HEK293 (cell line): ENCODE results near the gene ERH.

Experiments
- CTCF ChIA-PET: fragments of 350-600 bp; formaldehyde crosslinking; extraction: SDS; loops from one replicate; lab custom pipeline; 2021; ENCODE audit warnings: antibody characterized with exemption; lab: Yijun Ruan, JAX
- POLR2A ChIA-PET: fragments of 300-600 bp; formaldehyde crosslinking; extraction: SDS; loops from one replicate; lab custom pipeline; 2020; ENCODE audit warnings: antibody characterized with exemption, inconsistent platforms; lab: Yijun Ruan, JAX
- H3K27ac ChIP-seq: fragments of 200-500 bp; sonication (Bioruptor generic); 2 replicates; pipeline ENCODE4 v1.5.1; 2014; ENCODE audit warnings: low read depth, low read length, control low read depth, inconsistent platforms; ENCODE audit errors: extremely low read depth
- H3K36me3 ChIP-seq, 2 experiments: fragments of 200-500 bp in 1 of 2; sonication (Bioruptor generic) in 1 of 2; 1 replicate in 1 of 2; 2 replicates in 1 of 2; pipeline ENCODE4 v1.5.1; 2014 to 2017; ENCODE audit warnings: inconsistent platforms in 2 of 2, low read length in 2 of 2; ENCODE audit not compliant: control insufficient read depth in 2 of 2, insufficient read depth in 1 of 2
- H3K4me1 ChIP-seq: fragments of 200-500 bp; sonication (Bioruptor generic); 2 replicates; pipeline ENCODE4 v1.5.1; 2014; ENCODE audit warnings: mild to moderate bottlenecking, low read length, inconsistent platforms; ENCODE audit not compliant: control insufficient read depth, insufficient read depth
- H3K4me3 ChIP-seq: 2 replicates; pipeline ENCODE4 v1.5.1; 2011; ENCODE audit warnings: low read depth, mild to moderate bottlenecking, control low read depth, low read length, moderate library complexity
- H3K9me3 ChIP-seq: fragments of 200-500 bp; sonication (Bioruptor generic); 2 replicates; pipeline ENCODE4 v1.5.1; 2014; ENCODE audit warnings: low read depth, low read length, inconsistent platforms; ENCODE audit not compliant: control insufficient read depth, insufficient read depth
- KLF8 ChIP-seq: fragments of 450-650 bp; formaldehyde crosslinking; IDR thresholded peaks from 2 replicates; pipeline ENCODE4 v1.5.1; 2016; ENCODE audit warnings: missing biosample characterization, missing genetic modification characterization
- PRDM1 ChIP-seq: fragments of 450-650 bp; formaldehyde crosslinking; IDR thresholded peaks from 2 replicates; pipeline ENCODE4; 2016; ENCODE audit warnings: missing biosample characterization, missing genetic modification characterization
- SP2 ChIP-seq: fragments of 450-650 bp; formaldehyde crosslinking; IDR thresholded peaks from 2 replicates; pipeline ENCODE4 v1.5.1; 2016; ENCODE audit warnings: missing biosample characterization, missing genetic modification characterization
- SP7 ChIP-seq: fragments of 450-650 bp; formaldehyde crosslinking; IDR thresholded peaks from 2 replicates; pipeline ENCODE4 v1.5.1; 2016; ENCODE audit warnings: missing biosample characterization, missing genetic modification characterization
- TCF7L2 ChIP-seq: IDR thresholded peaks from 2 replicates; pipeline ENCODE4 v1.6.1; 2011; ENCODE audit warnings: low read depth, mild to moderate bottlenecking, inconsistent platforms, low read length, moderate library complexity, borderline replicate concordance
- ZBTB20 ChIP-seq: fragments of 450-650 bp; formaldehyde crosslinking; IDR thresholded peaks from 2 replicates; pipeline ENCODE4 v1.5.1; 2016; ENCODE audit warnings: missing biosample characterization, missing genetic modification characterization
- ZIC2 ChIP-seq: fragments of 450-650 bp; formaldehyde crosslinking; IDR thresholded peaks from 2 replicates; pipeline ENCODE4 v1.5.1; 2016; ENCODE audit warnings: missing biosample characterization, missing genetic modification characterization
- ZNF112 ChIP-seq: fragments of 450-650 bp; formaldehyde crosslinking; IDR thresholded peaks from 2 replicates; pipeline ENCODE4 v1.5.0; 2017; ENCODE audit warnings: missing biosample characterization, missing genetic modification characterization
- ZNF114 ChIP-seq: fragments of 450-650 bp; formaldehyde crosslinking; IDR thresholded peaks from 2 replicates; pipeline ENCODE4 v1.5.0; 2017; ENCODE audit warnings: missing biosample characterization, missing genetic modification characterization
- ZNF133 ChIP-seq: fragments of 450-650 bp; formaldehyde crosslinking; IDR thresholded peaks from 2 replicates; pipeline ENCODE4 v1.5.1; 2016; ENCODE audit warnings: missing biosample characterization, missing genetic modification characterization
- ZNF140 ChIP-seq: fragments of 450-650 bp; formaldehyde crosslinking; IDR thresholded peaks from 2 replicates; pipeline ENCODE4 v1.5.1; 2016; ENCODE audit warnings: missing biosample characterization, missing genetic modification characterization
- ZNF155 ChIP-seq: fragments of 450-650 bp; formaldehyde crosslinking; IDR thresholded peaks from 2 replicates; pipeline ENCODE4 v1.5.1; 2016; ENCODE audit warnings: missing biosample characterization, missing genetic modification characterization
- ZNF16 ChIP-seq: fragments of 450-650 bp; formaldehyde crosslinking; IDR thresholded peaks from 2 replicates; pipeline ENCODE4 v1.5.1; 2016; ENCODE audit warnings: low read depth, missing biosample characterization, missing genetic modification characterization
- ZNF174 ChIP-seq: fragments of 450-650 bp; formaldehyde crosslinking; IDR thresholded peaks from 2 replicates; pipeline ENCODE4 v1.5.0; 2017; ENCODE audit warnings: missing biosample characterization, mild to moderate bottlenecking, missing genetic modification characterization
- ZNF202 ChIP-seq: fragments of 450-650 bp; formaldehyde crosslinking; IDR thresholded peaks from 2 replicates; pipeline ENCODE4 v1.5.1; 2016; ENCODE audit warnings: missing biosample characterization, missing genetic modification characterization, borderline replicate concordance
- ZNF221 ChIP-seq: fragments of 450-650 bp; formaldehyde crosslinking; IDR thresholded peaks from 2 replicates; pipeline ENCODE4 v1.5.1; 2017; ENCODE audit warnings: missing biosample characterization, missing genetic modification characterization, borderline replicate concordance
- ZNF23 ChIP-seq: fragments of 450-650 bp; formaldehyde crosslinking; IDR thresholded peaks from 2 replicates; pipeline ENCODE4 v1.5.1; 2016; ENCODE audit warnings: missing biosample characterization, missing genetic modification characterization, borderline replicate concordance
- ZNF521 ChIP-seq: fragments of 450-650 bp; formaldehyde crosslinking; IDR thresholded peaks from 2 replicates; pipeline ENCODE4 v1.5.1; 2017; ENCODE audit warnings: missing biosample characterization, mild to moderate bottlenecking, missing genetic modification characterization
- ZNF585B ChIP-seq: fragments of 450-650 bp; formaldehyde crosslinking; IDR thresholded peaks from 2 replicates; pipeline ENCODE4 v1.5.1; 2016; ENCODE audit warnings: missing biosample characterization, missing genetic modification characterization
- ZNF629 ChIP-seq: fragments of 450-650 bp; formaldehyde crosslinking; IDR thresholded peaks from 2 replicates; pipeline ENCODE4 v1.5.1; 2017; ENCODE audit warnings: missing biosample characterization, missing genetic modification characterization
- ZNF654 ChIP-seq: fragments of 450-650 bp; formaldehyde crosslinking; IDR thresholded peaks from 2 replicates; pipeline ENCODE4 v1.5.1; 2016; ENCODE audit warnings: low read depth, missing biosample characterization, missing genetic modification characterization
- ZNF747 ChIP-seq: fragments of 450-650 bp; formaldehyde crosslinking; IDR thresholded peaks from 2 replicates; pipeline ENCODE4 v1.5.1; 2016; ENCODE audit warnings: missing biosample characterization, missing genetic modification characterization
- ZNF837 ChIP-seq: fragments of 450-650 bp; formaldehyde crosslinking; IDR thresholded peaks from 2 replicates; pipeline ENCODE4 v1.5.1; 2016; ENCODE audit warnings: missing biosample characterization, missing genetic modification characterization
- TF ChIP-seq, protein P1 (sequence below): fragments of 450-650 bp; formaldehyde crosslinking; IDR thresholded peaks from 2 replicates; pipeline ENCODE4 v1.5.1; 2017; ENCODE audit warnings: missing biosample characterization, missing genetic modification characterization
- TF ChIP-seq, protein P2 (sequence below): fragments of 450-650 bp; formaldehyde crosslinking; optimal IDR thresholded peaks from 2 replicates; pipeline ENCODE3; 2016; ENCODE audit warnings: missing biosample characterization, mild to moderate bottlenecking, missing genetic modification characterization
- TF ChIP-seq, protein P3 (sequence below): fragments of 450-650 bp; formaldehyde crosslinking; IDR thresholded peaks from 2 replicates; pipeline ENCODE4 v1.5.1; 2016; ENCODE audit warnings: missing biosample characterization, missing genetic modification characterization
- TF ChIP-seq, protein P4 (sequence below): fragments of 450-650 bp; formaldehyde crosslinking; IDR thresholded peaks from 2 replicates; pipeline ENCODE4 v1.5.1; 2017; ENCODE audit warnings: missing biosample characterization, missing genetic modification characterization

ERH gene

DNA sequence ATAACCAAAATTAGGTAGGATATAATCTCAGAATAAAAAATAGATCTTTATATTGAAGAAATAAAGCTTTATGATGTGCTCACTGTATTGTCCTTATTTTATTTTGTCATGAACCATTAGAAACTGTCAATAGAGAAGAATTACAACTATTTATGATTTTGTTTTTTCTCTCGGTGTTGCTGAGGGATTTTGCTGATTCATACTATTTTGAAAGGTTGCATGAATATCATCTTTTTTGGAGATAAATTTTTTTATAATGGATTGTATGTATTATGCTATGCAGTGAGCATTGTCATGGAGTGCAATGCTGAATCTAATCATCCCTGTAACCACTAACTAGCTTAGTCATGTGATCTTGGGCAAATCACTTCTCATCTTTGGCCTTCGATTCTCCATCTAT, 15.4 kb upstream of the ERH start (continued):
- no peak for TF ChIP-seq ZNF747 (tag by site-specific recombination)
- no peak for TF ChIP-seq ZNF133 (tag by site-specific recombination)
- no peak for TF ChIP-seq KLF8
- TF ChIP-seq, protein P1, sequence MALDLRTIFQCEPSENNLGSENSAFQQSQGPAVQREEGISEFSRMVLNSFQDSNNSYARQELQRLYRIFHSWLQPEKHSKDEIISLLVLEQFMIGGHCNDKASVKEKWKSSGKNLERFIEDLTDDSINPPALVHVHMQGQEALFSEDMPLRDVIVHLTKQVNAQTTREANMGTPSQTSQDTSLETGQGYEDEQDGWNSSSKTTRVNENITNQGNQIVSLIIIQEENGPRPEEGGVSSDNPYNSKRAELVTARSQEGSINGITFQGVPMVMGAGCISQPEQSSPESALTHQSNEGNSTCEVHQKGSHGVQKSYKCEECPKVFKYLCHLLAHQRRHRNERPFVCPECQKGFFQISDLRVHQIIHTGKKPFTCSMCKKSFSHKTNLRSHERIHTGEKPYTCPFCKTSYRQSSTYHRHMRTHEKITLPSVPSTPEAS (tag by site-specific recombination): no peak

DNA sequence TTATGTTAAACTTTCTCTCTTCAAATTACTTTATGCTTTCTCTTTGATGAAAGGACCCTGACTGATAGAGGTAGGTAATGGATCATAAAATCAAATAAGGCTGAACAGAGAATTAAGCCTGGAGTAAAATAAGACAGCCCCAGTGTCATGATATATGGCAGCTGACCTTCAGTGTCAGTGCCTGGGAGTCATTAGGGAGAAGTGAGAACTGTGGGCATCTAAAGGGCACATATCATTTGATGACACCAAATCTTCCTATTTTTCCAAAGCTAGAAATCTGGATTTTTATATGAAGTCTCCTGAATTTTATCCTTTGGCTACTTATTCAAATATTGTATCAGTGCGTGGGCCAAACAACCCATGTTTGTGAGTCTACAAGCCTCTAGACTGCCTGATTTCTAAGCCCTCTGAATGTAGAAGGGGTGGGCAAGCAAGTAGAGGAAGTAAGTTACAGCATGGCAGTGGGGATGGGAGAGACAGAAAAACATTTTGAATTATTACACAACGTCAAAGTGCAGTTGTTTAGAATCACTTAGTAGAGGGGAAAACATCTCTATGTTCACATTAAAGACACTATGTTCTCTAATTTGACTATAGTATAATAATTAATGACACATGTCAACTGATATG, 10.3 kb upstream of the ERH start:
- Histone ChIP-seq H3K9me3 (no peaks in the 10 kb centered on the region), H3K36me3 (peaks cover 5% of the 10 kb centered on the region in 2 experiments; a peak in 2 of 3 replicates), H3K4me1 (0 out of 2 replicates have a peak, but pooled peaks cover 5% of the 10 kb centered on the region), H3K27ac (no peak overlapping the region), H3K4me3 (no peak overlapping the region)
- POLR2A ChIA-PET: no interaction called here
- CTCF ChIA-PET: no interaction called here
- no peak for TF ChIP-seq KLF8
- no peak for TF ChIP-seq ZNF521 (tag by site-specific recombination)
- TF ChIP-seq, protein P2, sequence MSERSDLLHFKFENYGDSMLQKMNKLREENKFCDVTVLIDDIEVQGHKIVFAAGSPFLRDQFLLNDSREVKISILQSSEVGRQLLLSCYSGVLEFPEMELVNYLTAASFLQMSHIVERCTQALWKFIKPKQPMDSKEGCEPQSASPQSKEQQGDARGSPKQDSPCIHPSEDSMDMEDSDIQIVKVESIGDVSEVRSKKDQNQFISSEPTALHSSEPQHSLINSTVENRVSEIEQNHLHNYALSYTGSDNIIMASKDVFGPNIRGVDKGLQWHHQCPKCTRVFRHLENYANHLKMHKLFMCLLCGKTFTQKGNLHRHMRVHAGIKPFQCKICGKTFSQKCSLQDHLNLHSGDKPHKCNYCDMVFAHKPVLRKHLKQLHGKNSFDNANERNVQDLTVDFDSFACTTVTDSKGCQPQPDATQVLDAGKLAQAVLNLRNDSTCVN: no peak
- no peak for TF ChIP-seq ZNF837 (tag by site-specific recombination)
- TF ChIP-seq ZNF155: no peak
- no peak for TF ChIP-seq TCF7L2
- TF ChIP-seq ZNF585B (tag by site-specific recombination): no peak
- no peak for TF ChIP-seq ZIC2 (tag by site-specific recombination)
- TF ChIP-seq, protein P3, sequence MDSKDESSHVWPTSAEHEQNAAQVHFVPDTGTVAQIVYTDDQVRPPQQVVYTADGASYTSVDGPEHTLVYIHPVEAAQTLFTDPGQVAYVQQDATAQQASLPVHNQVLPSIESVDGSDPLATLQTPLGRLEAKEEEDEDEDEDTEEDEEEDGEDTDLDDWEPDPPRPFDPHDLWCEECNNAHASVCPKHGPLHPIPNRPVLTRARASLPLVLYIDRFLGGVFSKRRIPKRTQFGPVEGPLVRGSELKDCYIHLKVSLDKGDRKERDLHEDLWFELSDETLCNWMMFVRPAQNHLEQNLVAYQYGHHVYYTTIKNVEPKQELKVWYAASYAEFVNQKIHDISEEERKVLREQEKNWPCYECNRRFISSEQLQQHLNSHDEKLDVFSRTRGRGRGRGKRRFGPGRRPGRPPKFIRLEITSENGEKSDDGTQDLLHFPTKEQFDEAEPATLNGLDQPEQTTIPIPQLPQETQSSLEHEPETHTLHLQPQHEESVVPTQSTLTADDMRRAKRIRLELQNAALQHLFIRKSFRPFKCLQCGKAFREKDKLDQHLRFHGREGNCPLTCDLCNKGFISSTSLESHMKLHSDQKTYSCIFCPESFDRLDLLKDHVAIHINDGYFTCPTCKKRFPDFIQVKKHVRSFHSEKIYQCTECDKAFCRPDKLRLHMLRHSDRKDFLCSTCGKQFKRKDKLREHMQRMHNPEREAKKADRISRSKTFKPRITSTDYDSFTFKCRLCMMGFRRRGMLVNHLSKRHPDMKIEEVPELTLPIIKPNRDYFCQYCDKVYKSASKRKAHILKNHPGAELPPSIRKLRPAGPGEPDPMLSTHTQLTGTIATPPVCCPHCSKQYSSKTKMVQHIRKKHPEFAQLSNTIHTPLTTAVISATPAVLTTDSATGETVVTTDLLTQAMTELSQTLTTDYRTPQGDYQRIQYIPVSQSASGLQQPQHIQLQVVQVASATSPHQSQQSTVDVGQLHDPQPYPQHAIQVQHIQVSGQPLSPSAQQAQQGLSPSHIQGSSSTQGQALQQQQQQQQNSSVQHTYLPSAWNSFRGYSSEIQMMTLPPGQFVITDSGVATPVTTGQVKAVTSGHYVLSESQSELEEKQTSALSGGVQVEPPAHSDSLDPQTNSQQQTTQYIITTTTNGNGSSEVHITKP (tag by site-specific recombination): no peak
- no peak for TF ChIP-seq ZBTB20
- TF ChIP-seq PRDM1 (tag by site-specific recombination): no peak
- TF ChIP-seq, protein P1 (tag by site-specific recombination): no peak

DNA sequence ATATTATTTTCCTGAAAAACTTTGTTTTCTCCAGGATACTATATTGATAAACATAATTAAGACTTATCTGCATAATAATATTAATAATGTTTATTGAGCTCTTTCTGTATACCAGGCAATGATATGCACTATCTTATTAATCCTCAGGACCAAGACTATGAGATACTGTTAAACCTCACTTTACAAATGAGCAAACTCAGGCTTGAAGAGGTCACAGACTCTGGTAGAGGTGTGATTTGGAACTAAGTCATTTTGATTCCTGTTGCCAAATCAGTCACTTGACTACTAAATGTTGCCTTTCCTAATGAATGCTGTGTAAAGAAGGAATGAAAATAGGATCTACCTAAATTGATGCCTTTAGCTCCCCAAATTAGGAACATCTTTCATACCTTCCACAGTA, 7.7 kb upstream of the ERH start:
- no peak overlapping the region for H3K27ac ChIP-seq
- no peaks in the 10 kb centered on the region for H3K9me3 ChIP-seq
- H3K4me3 ChIP-seq: no peak overlapping the region
- ChIA-PET POLR2A (interaction anchor here (1.0 kb wide), 1 partner anchor 8 kb away, joined by 4 read pairs; the partner anchor contains the start of genes ERH and SLC39A9), CTCF (interaction anchor here (0.6 kb wide), 1 partner anchor 123 kb away, joined by 3 read pairs; no protein-coding TSS in a partner anchor)
- H3K4me1 ChIP-seq: peaks cover 3% of the 10 kb centered on the region
- H3K36me3 ChIP-seq: peaks cover 5% of the 10 kb centered on the region in 2 experiments; a peak in 2 of 3 replicates
- TF ChIP-seq ZNF221 (tag by site-specific recombination) (no peak), ZNF112 (tag by site-specific recombination) (no peak), ZNF629 (tag by site-specific recombination) (no peak), SP7 (tag by site-specific recombination) (no peak), ZNF140 (tag by site-specific recombination) (no peak), ZNF174 (tag by site-specific recombination) (no peak), ZNF23 (tag by site-specific recombination) (no peak), ZNF654 (tag by site-specific recombination) (no peak), ZNF202 (tag by site-specific recombination) (no peak), ZNF16 (no peak), SP2 (tag by site-specific recombination) (no peak), ZNF114 (tag by site-specific recombination) (no peak)
- TF ChIP-seq, protein P4, sequence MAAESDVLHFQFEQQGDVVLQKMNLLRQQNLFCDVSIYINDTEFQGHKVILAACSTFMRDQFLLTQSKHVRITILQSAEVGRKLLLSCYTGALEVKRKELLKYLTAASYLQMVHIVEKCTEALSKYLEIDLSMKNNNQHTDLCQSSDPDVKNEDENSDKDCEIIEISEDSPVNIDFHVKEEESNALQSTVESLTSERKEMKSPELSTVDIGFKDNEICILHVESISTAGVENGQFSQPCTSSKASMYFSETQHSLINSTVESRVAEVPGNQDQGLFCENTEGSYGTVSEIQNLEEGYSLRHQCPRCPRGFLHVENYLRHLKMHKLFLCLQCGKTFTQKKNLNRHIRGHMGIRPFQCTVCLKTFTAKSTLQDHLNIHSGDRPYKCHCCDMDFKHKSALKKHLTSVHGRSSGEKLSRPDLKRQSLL (tag by site-specific recombination): no peak
